ENCODE results near the gene PRKACA. TPM values are rescaled to one million over a fixed set of nuclear protein-coding genes. Genes with fewer than 3 reads are reported as not detected.

Gene PRKACA
- total and polyA plus RNA-seq, 10 of the 15 experiments (the other 5 are each of a cell fraction or from before 2014, with no cell fraction given) = 0.53 to 68.5 (median 11.2) TPM

- peak; percentile 4 for ATAC-seq
- H3K4me3 ChIP-seq = peak overlapping the region; percentile 81
- no peaks in the 10 kb centered on the region for H3K36me3 ChIP-seq (ENCODE audit: control insufficient read depth in 2 of 2, insufficient read depth in 2 of 2, low read length in 1 of 2)
- H2AFZ ChIP-seq (ENCODE audit: control insufficient read depth, low read depth, low read length) = peak overlapping the region; percentile 57
- H3K4me1 ChIP-seq (ENCODE audit: control insufficient read depth, insufficient read depth, low read length) = peaks cover 19% of the 10 kb centered on the region
- POLR2A ChIA-PET = interaction anchor here (0.5 to 1.1 kb wide), 5 partner anchors 8 to 127 kb away, joined by 3 to 6 read pairs (median 4); partner anchors contain the start of gene ASF1B
- no peaks in the 10 kb centered on the region for H3K9me3 ChIP-seq (replicated peaks; ENCODE audit: control insufficient read depth, insufficient read depth, low read length)
- SMC1A ChIA-PET (ENCODE audit: uncharacterized antibody, unreplicated experiment) = interaction anchor here (0.6 to 5.4 kb wide), 3 partner anchors 121 to 202 kb away, joined by 3 to 47 read pairs (median 4); partner anchors contain the start of gene NANOS3
- no peak for DNase-seq (ENCODE audit: low read depth, low spot score)
- H3K27ac ChIP-seq (ENCODE audit: control insufficient read depth, insufficient read depth) = no peak overlapping the region
- peak overlapping the region; percentile 100 for H3K4me2 ChIP-seq (ENCODE audit: control insufficient read depth, insufficient read depth)
- intact Hi-C loops (cut with micrococcal nuclease; ENCODE audit: unreplicated experiment) (loop anchor here (5.0 kb wide), 1 partner anchor 273 kb away; no protein-coding TSS in a partner anchor), in situ Hi-C loops (cut with MboI) (loop anchor here (5.0 to 25.0 kb wide), 3 partner anchors 192 to 787 kb away; no protein-coding TSS in a partner anchor)
- BruUV-seq (replicated peaks) = no TSS peak
- no peaks in the 10 kb centered on the region for H3K79me2 ChIP-seq (ENCODE audit: control insufficient read depth, insufficient read depth, low read length)
- CTCF ChIA-PET = interaction anchor here (0.6 to 6.7 kb wide), 12 partner anchors 8 to 477 kb away, joined by 3 to 152 read pairs (median 8); partner anchors contain the start of genes ASF1B, NANOS3 and RLN3
- WGBS (ENCODE audit: insufficient coverage, insufficient replicate concordance, low lambda C conversion rate, missing lambda C conversion rate) = 6% methylated on average over 44 of the region's 44 CpGs
- RAD21 ChIA-PET (ENCODE audit: unreplicated experiment) = interaction anchor here (0.6 to 3.0 kb wide), 4 partner anchors 40 to 279 kb away, joined by 3 to 15 read pairs (median 12); partner anchors contain the start of genes ASF1B and IL27RA
- no peaks in the 10 kb centered on the region for H3K27me3 ChIP-seq (replicated peaks in 1 of 2; ENCODE audit: control insufficient read depth in 2 of 2, insufficient read depth in 2 of 2, low read length in 1 of 2)
- H4K20me1 ChIP-seq (ENCODE audit: control insufficient read depth, insufficient read depth) = no peaks in the 10 kb centered on the region
- no peak for TF ChIP-seq CEBPZ (IDR thresholded peaks at IDR 0.05; ENCODE audit: low read depth, low read length)
- no peak for TF ChIP-seq MEF2A (IDR thresholded peaks at IDR 0.05; ENCODE audit: insufficient read depth, low read depth, low read length)
- peak in 1 of 2 experiments; percentile 18; a peak in 1 of 4 replicates for TF ChIP-seq IKZF2 (IDR thresholded peaks at IDR 0.05)
- 0 out of 2 replicates have a peak, but pooled peaks have one; percentile 15 for TF ChIP-seq SIN3A (IDR thresholded peaks at IDR 0.05; ENCODE audit: low read depth, low read length)
- TF ChIP-seq MAX (IDR thresholded peaks at IDR 0.05; ENCODE audit: low read depth, low read length) = no peak
- no peak for TF ChIP-seq SMAD5 (IDR thresholded peaks at IDR 0.05; ENCODE audit: low read depth)
- no peak for TF ChIP-seq E2F4 (IDR thresholded peaks at IDR 0.05; ENCODE audit: low read depth, low read length)
- no peak for TF ChIP-seq SREBF1 (IDR thresholded peaks at IDR 0.05; ENCODE audit: low read length)
- peak in 1 of 2 experiments; percentile 72; a peak in 1 of 3 replicates for TF ChIP-seq EGR1 (IDR thresholded peaks at IDR 0.05; ENCODE audit: borderline replicate concordance in 1 of 2, low read depth in 2 of 2, low read length in 2 of 2)
- TF ChIP-seq ZBTB4 (CRISPR knock-in tag; IDR thresholded peaks at IDR 0.05) = no peak
- no peak for FAIRE-seq
- peak overlapping the region; percentile 42; the same call in 1 of the 2 replicates for H3K9ac ChIP-seq (ENCODE audit: control insufficient read depth, insufficient read depth, low read length)
Observed at GRCh38 chr19:14073925-14074838, 43.4 kb downstream of the PRKACA start.

Data from GM12878 (cell line).